Endometrium (tissue), 2 donors: ENCODE data around the gene ACTA1.
"Not testable (repeated sequence)": the region's sequence is repeated elsewhere in the genome, so short reads cannot be mapped to it uniquely, and the experiment has no call there.

Source experiments
- FAIRE-seq: peaks from 2 replicates; lab custom pipeline; 2012; peaks lifted over from hg19 to GRCh38; lab: Jason Lieb, UNC
- donor health status: control.
- donor health status: control.

ACTA1 gene

DNA sequence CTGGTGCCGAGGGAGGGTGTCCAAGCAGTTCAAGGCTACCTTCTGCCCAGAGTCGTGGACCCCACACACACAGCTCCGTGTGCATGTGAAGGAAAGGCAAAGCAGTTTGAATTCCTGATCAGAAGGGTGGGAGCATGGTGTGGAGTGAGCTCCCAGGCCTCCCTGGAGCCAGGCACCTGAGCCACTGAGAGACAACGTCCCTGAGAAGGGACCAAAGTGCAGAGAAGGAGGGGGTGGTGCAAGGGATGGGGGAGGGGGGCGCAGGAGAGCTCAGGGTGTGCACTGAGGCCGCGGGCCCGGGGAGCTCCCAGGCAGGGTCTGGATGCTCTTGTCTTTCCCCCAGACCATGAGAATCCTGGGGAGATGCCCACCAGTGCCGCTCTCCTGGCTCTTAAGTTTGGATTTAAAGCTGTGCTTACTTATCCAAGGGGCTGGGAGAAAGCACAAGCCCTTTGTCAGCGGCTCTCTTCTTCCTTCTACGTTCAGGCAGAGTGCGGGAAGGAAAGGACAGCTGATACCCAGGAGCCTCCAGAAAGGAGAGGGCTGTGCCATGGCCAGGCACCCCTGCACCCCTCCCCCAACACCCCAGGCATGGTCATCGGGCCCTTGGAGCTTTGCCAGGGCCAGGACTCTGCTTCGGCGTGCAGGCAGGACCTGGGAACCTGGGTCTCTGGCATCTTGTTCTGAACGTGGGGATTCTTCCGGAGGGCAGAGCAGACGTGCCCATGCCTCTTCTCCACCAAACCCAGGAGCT, 24.1 kb downstream of the ACTA1 start:
- FAIRE-seq = no peak

- FAIRE-seq = no peak
Measured at GRCh38 chr1:229408458-229409037, 25.3 kb downstream of the ACTA1 start.

DNA sequence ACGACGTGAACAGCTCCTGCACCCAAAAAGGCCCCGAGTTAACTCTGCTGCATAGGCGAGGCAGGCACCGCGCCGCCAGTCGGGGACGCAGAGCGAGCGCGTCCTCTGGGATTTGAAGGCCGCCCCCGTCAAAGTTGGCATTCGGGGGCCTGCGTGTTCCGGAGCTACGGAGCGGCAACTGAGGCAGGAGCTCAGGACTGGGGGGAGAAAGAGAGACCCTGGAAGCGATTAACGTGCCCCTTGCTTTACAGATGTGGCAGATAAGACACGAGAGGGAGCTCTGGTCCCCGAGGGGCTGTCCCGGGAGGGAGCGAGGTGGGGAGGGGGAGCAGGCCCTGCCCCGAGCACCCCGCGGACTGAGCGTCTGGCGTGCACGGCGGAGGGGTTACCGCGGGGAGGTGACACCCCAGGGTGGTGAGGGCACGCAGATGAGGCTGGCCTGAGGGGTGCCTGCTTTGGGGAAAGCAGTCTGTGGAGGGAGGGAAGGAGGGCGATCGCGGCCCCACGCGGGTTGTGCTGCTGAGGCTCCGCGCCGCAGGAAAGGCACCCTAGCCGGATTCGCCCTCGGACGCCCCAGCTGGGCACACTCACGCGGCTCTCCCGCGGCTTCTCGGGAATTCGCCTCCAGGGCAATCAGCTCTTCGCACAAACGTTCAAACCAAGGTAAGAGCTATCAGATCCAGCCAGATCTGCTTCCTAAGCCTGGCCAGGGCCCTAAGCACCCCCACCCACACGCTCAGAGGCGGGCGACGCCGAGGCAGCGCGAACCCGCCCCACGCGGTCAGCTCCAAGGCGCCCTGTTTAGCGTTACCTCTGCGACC, 26.5 kb downstream of the ACTA1 start:
- FAIRE-seq = no peak

DNA sequence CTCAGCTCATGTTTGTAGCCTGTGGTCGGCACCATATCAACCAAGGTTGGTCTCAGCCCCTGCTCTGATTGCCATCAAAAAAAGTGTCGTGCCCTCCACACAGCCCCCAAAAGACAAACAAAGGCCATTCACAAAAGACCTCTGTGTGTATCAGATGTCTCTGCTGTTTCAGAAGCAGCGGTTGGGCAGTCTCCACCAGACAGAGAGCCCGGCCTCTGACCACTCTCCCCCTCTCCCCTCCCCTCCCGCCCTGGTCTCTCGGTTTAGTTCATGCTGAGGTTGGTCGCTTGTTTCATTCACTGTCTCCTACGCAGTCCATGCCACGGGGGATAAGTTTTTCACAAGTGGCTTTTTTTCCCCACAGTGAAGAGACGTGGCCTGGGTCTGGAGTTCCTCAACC, 27.1 kb downstream of the ACTA1 start:
- no peak for FAIRE-seq

- no peak for FAIRE-seq
Measured at GRCh38 chr1:229403573-229403972, 30.3 kb downstream of the ACTA1 start.

- no peak for FAIRE-seq
Measured at GRCh38 chr1:229402993-229403392, 30.9 kb downstream of the ACTA1 start.

DNA sequence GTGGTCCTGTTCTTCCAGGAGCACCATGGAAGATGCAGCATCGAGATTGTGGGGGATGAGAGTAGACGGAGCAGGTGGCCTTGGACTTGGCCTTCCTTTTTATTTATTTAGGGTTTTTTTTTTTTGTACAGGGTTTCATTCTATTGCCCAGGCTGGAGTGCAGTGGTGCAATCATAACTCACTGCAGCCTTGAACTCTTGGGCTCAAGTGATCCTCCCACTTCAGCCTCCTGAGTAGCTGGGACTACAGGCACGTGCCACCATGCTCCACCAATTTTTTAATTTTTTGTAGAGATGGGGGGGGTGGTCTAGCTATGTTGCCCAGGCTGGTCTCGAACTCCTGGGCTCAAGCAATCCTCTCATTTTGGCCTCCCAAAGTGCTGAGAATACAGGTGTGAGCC, 31.6 kb downstream of the ACTA1 start:
- FAIRE-seq = not testable (repeated sequence)

- FAIRE-seq = no peak
Measured at GRCh38 chr1:229397762-229398161, 36.1 kb downstream of the ACTA1 start.

GRCh38 chr1:229396585-229397206, 37.2 kb downstream of the ACTA1 start:
- FAIRE-seq = no peak

DNA sequence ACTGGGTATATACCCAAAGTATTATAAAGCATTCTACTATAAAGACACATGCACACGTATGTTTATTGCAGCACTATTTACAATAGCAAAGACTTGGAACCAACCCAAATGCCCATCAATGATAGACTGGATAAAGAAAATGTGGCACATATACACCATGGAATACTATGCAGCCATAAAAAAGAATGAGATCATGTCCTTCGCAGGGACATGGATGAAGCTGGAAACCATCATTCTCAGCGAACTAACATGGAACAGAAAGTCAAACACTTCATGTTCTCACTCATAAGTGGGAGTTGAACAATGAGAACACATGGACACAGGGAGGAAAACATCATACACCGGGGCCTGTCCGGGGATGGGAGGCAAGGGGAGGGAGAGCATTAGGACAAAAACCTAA, 39.4 kb downstream of the ACTA1 start:
- FAIRE-seq = not testable (repeated sequence)

DNA sequence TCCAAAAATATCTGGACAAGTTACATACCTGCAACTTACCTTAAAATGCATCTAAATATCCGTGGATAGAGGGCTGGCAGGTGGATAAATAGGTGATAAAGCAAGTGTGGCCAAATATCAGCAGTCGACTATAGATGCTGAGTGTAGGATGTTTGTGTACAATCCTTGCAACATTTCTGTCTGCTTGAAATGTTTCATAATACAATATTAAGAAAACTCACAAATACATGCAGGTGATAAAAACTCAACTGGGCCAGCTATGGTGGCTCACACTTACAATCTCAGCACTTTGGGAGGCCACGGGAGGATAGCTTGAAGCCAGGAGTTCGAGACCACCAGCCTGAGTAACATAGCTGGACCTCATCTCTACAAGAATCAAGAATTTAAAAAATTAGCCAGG, 41.0 kb downstream of the ACTA1 start:
- FAIRE-seq = no peak

GRCh38 chr1:229390130-229390529, 43.8 kb downstream of the ACTA1 start:
- no peak for FAIRE-seq

DNA sequence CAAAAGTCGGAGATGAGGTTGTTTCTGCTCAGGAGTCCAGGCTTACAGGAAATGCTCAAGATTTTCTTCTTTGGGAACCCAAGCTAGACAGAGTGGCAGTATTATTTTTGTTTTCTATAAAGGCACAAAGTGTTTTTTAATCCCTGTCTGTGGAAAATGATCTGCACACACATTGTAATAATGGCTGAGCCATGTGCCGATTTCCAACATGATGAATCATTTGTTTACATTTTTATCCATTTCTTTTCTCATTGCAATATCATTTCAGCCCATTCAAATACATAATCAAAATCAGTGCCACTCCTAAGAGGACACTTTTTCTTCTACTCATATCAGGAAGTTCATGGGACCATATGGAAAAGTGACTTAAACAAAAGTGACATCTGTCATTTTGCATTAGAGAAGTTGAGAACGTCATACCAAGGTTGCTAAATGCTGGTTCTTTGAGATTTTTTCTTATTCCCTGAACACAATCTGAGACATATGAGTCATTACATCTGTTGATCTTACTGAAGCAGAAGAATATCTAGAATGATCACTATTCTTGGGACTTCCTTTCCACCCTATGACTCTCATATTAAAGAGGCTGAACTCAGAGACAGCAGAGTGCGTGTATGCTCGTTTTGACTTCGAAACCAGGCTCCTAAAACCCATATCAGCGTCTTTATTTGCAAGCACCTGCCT, 44.9 kb downstream of the ACTA1 start:
- no peak for FAIRE-seq

DNA sequence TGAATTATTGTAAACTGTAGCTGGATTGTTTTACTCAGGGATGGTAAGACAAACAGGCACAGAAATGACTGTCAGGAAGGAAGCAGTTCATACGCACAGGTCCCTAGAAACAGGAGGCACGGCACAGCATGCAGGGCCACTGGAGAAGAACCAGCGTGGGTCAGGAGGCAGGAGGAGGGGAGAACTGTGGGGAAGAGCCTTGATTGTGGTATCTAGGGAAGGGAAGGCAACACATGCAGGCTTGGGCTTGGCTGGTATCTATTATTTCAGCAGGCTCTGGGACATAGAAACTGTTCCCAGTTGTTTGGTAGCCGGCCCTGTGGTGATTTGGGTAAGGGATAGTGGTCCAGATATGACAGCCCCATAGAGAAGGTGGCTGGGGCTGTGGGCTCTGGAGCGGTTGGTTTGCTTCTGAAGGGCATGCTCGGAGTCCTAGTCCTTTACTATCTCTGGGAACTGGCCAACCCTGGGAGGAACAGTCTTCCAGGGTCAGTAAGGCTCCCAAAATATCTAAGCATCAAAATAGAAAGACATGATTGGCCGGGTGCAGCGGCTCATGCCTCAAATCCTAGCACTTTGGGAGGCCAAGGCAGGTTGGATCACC, 47.9 kb downstream of the ACTA1 start:
- FAIRE-seq = no peak

DNA sequence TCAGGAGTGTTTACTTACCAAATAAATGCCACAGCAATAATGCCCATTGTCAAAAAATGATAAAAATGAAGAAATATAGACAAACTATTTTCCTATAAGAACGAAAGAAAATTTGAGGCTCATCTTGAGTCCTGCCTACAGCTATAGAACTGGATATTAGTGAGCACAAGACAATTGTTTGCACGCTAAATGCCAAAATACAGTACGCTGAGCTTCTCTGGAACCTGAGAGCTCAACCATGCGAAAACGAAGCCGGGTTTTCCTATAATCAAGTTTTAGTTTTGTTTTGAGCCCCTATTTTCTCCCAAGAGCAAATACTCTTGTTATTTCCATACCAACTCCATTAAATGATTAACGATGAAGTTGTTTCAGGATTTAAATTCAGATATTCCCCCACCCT, 49.1 kb downstream of the ACTA1 start:
- FAIRE-seq = no peak

DNA sequence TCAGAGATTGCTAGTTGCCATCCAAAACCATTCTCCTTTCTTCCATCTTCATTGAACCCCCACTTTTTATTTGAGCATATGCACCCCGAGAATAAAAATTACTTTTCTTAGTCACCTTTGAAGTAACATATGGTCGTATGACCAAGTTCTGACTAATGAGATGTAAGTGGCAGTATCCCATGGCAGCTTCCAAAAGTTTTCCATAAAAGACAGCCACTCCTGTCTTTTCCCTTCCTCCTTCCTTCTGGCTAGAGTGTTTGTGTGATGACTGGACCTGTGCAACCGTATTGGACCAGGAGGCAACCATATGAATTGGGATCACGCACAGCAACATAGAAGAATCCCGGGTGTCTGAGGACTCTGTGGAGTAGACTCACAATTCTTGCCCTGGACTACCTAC, 49.9 kb downstream of the ACTA1 start:
- no peak for FAIRE-seq

DNA sequence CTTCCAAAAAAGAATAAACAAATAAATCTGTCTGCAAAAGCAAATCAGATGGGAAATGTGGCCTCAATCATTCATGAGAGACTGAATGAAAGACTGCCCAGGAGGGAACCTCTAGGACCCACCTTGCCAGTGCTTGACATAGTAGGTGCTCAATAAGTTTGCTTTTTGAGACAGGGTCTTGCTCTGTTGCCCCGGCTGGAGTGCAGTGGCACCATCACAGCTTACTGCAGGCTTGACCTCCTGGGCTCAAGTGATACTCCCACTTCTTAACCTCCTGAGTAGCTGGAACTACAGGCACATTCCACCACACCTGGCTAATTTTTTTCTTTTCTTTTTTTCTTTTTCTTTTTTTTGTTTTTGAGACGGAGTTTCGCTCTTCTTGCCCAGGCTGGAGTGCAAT, 50.7 kb downstream of the ACTA1 start:
- no peak for FAIRE-seq
